Trophoblast cell (in vitro differentiated cells and primary cell): ENCODE data around the gene DNAI2.

ENCODE experiments used
- DNase-seq, 2 donors: peaks; one replicate each; pipeline ENCODE4 v3.0.0-alpha.2; 2016
- H2AFZ ChIP-seq: 2 replicates; pipeline ENCODE4 v1.6.1; 2013; ENCODE audit warnings: low read length, moderate library complexity, mild to moderate bottlenecking; ENCODE audit not compliant: insufficient read depth, poor library complexity
- H2AK5ac ChIP-seq: 2 replicates; pipeline ENCODE4 v1.6.1; 2013; ENCODE audit warnings: mild to moderate bottlenecking, low read length
- H2BK120ac ChIP-seq: 2 replicates; pipeline ENCODE4 v1.6.1; 2013; ENCODE audit warnings: low read length, mild to moderate bottlenecking, moderate library complexity; ENCODE audit not compliant: insufficient read depth, poor library complexity
- H2BK12ac ChIP-seq: 2 replicates; pipeline ENCODE4 v1.6.1; 2013; ENCODE audit warnings: mild to moderate bottlenecking, low read length, moderate library complexity
- H2BK5ac ChIP-seq: 2 replicates; pipeline ENCODE4 v1.6.1; 2013; ENCODE audit warnings: low read length, low read depth, moderate library complexity, mild to moderate bottlenecking; ENCODE audit not compliant: poor library complexity
- H3K14ac ChIP-seq: 2 replicates; pipeline ENCODE4 v1.6.1; 2013; ENCODE audit warnings: mild to moderate bottlenecking, low read length
- H3K18ac ChIP-seq: 2 replicates; pipeline ENCODE4 v1.6.1; 2013; ENCODE audit warnings: mild to moderate bottlenecking, low read length
- H3K23ac ChIP-seq: 2 replicates; pipeline ENCODE4 v1.6.1; 2013; ENCODE audit warnings: low read length
- H3K27ac ChIP-seq: 2 replicates; pipeline ENCODE4 v1.5.1; 2013; ENCODE audit warnings: low read depth, mild to moderate bottlenecking, inconsistent platforms, low read length, moderate library complexity
- H3K27me3 ChIP-seq: 2 replicates; pipeline ENCODE4 v1.6.1; 2013; ENCODE audit warnings: inconsistent platforms, mild to moderate bottlenecking, low read length, moderate library complexity; ENCODE audit not compliant: insufficient read depth
- H3K36me3 ChIP-seq, 2 experiments: 1 replicate in 1 of 2; 2 replicates in 1 of 2; pipeline ENCODE4 v1.6.1; 2013; ENCODE audit warnings: low read length in 2 of 2, mild to moderate bottlenecking in 2 of 2, moderate library complexity in 1 of 2; ENCODE audit not compliant: insufficient read depth in 2 of 2, control insufficient read depth in 1 of 2
- H3K4ac ChIP-seq: 2 replicates; pipeline ENCODE4 v1.6.1; 2013; ENCODE audit warnings: low read depth, mild to moderate bottlenecking, low read length, moderate library complexity
- H3K4me1 ChIP-seq, 2 experiments: 1 replicate in 1 of 2; 2 replicates in 1 of 2; pipeline ENCODE4 v1.6.1; 2013; ENCODE audit warnings: low read length in 2 of 2, mild to moderate bottlenecking in 2 of 2, moderate library complexity in 1 of 2; ENCODE audit not compliant: insufficient read depth in 2 of 2, control insufficient read depth in 1 of 2
- H3K4me2 ChIP-seq: 2 replicates; pipeline ENCODE4 v1.6.1; 2013; ENCODE audit warnings: inconsistent platforms, mild to moderate bottlenecking, low read length, moderate library complexity
- H3K4me3 ChIP-seq: 2 replicates; pipeline ENCODE4 v1.5.1; 2013; ENCODE audit warnings: mild to moderate bottlenecking, low read depth, low read length, inconsistent platforms
- H3K79me1 ChIP-seq: one replicate; pipeline ENCODE4 v1.6.1; 2013; ENCODE audit warnings: low read length
- H3K79me2 ChIP-seq: 2 replicates; pipeline ENCODE4 v1.6.1; 2013; ENCODE audit warnings: low read length, mild to moderate bottlenecking; ENCODE audit not compliant: control insufficient read depth, insufficient read depth, poor library complexity
- H3K9ac ChIP-seq: 2 replicates; pipeline ENCODE4 v1.6.1; 2013; ENCODE audit warnings: mild to moderate bottlenecking, low read length
- H3K9me3 ChIP-seq: 2 replicates; pipeline ENCODE4 v1.6.1; 2013; ENCODE audit warnings: low read depth, mild to moderate bottlenecking, control low read depth, inconsistent platforms, low read length; ENCODE audit not compliant: insufficient read depth
- H4K12ac ChIP-seq: 2 replicates; pipeline ENCODE4 v1.6.1; 2013; ENCODE audit warnings: low read depth, mild to moderate bottlenecking, low read length, moderate library complexity
- H4K8ac ChIP-seq: 2 replicates; pipeline ENCODE4 v1.6.1; 2013; ENCODE audit warnings: low read depth, mild to moderate bottlenecking, low read length, moderate library complexity
- H4K91ac ChIP-seq: one replicate; pipeline ENCODE4 v1.6.1; 2013; ENCODE audit warnings: low read depth, mild to moderate bottlenecking, low read length, moderate library complexity
- WGBS: extraction: QIAGEN DNeasy Blood & Tissue Kit; methylation state at CpG from one replicate; pipeline ENCODE4 v1.1.7; 2013; ENCODE audit warnings: missing lambda C conversion rate; ENCODE audit not compliant: insufficient read length, insufficient coverage; ENCODE audit errors: extremely low coverage; 5-methylcytosine and 5-hydroxymethylcytosine counted together

The DNAI2 gene

GRCh38 chr17:74289688-74290087 is 15.7 kb downstream of the DNAI2 start:
- no CpG with 5 or more reads among the region's 11 CpGs for WGBS

GRCh38 chr17:74290340-74290739 is 16.3 kb downstream of the DNAI2 start:
- H2AK5ac ChIP-seq, result no peak overlapping the region
- H2AFZ ChIP-seq, result no peak overlapping the region
- no peaks in the 10 kb centered on the region for H3K36me3 ChIP-seq
- H3K9me3 ChIP-seq, result peaks cover 2% of the 10 kb centered on the region
- H2BK12ac ChIP-seq, result no peak overlapping the region
- no peak overlapping the region for H3K23ac ChIP-seq
- H4K8ac ChIP-seq, result no peak overlapping the region
- H4K91ac ChIP-seq, result no peak overlapping the region
- no peak for DNase-seq
- no peak overlapping the region for H3K18ac ChIP-seq
- H3K9ac ChIP-seq, result no peak overlapping the region
- H3K79me2 ChIP-seq, result no peaks in the 10 kb centered on the region
- no peak overlapping the region for H3K4me3 ChIP-seq
- H2BK120ac ChIP-seq, result no peak overlapping the region
- H3K4me2 ChIP-seq, result no peak overlapping the region
- WGBS, result no CpG with 5 or more reads among the region's 11 CpGs
- no peaks in the 10 kb centered on the region for H3K79me1 ChIP-seq
- H3K14ac ChIP-seq, result no peak overlapping the region
- H3K4ac ChIP-seq, result no peak overlapping the region
- no peak overlapping the region for H2BK5ac ChIP-seq
- no peaks in the 10 kb centered on the region for H3K27me3 ChIP-seq
- no peak overlapping the region for H3K27ac ChIP-seq
- H4K12ac ChIP-seq, result no peak overlapping the region
- no peaks in the 10 kb centered on the region for H3K4me1 ChIP-seq

More at GRCh38 chr17:74289688-74290087, 15.7 kb downstream of the DNAI2 start:
- DNase-seq, result no peak
- Histone ChIP-seq H4K12ac (no peak overlapping the region), H3K27me3 (no peaks in the 10 kb centered on the region), H3K18ac (no peak overlapping the region), H2BK120ac (no peak overlapping the region), H2AFZ (no peak overlapping the region), H3K14ac (no peak overlapping the region), H3K27ac (no peak overlapping the region), H3K4me2 (no peak overlapping the region), H3K9me3 (peaks cover 2% of the 10 kb centered on the region), H4K8ac (no peak overlapping the region), H3K4me3 (no peak overlapping the region), H3K23ac (no peak overlapping the region), H3K4ac (no peak overlapping the region), H2AK5ac (no peak overlapping the region), H2BK12ac (no peak overlapping the region), H4K91ac (no peak overlapping the region), H3K79me2 (no peaks in the 10 kb centered on the region), H3K36me3 (no peaks in the 10 kb centered on the region), H3K9ac (no peak overlapping the region), H2BK5ac (no peak overlapping the region), H3K79me1 (no peaks in the 10 kb centered on the region), H3K4me1 (no peaks in the 10 kb centered on the region)

GRCh38 chr17:74292495-74292894 is 18.5 kb downstream of the DNAI2 start:
- Histone ChIP-seq H3K27ac (no peak overlapping the region), H4K91ac (no peak overlapping the region), H2AFZ (no peak overlapping the region), H4K8ac (no peak overlapping the region), H3K9me3 (peaks cover 2% of the 10 kb centered on the region), H2BK120ac (no peak overlapping the region), H3K14ac (no peak overlapping the region), H3K79me2 (no peaks in the 10 kb centered on the region), H3K4ac (no peak overlapping the region), H3K18ac (no peak overlapping the region), H2BK5ac (no peak overlapping the region), H3K27me3 (no peaks in the 10 kb centered on the region), H2BK12ac (no peak overlapping the region), H3K9ac (no peak overlapping the region), H3K23ac (no peak overlapping the region), H3K4me1 (no peaks in the 10 kb centered on the region), H4K12ac (no peak overlapping the region), H2AK5ac (no peak overlapping the region), H3K4me2 (no peak overlapping the region), H3K79me1 (no peaks in the 10 kb centered on the region), H3K4me3 (no peak overlapping the region), H3K36me3 (no peaks in the 10 kb centered on the region)
- no CpG with 5 or more reads among the region's 10 CpGs for WGBS
- no peak for DNase-seq

GRCh38 chr17:74295625-74296547 is 21.9 kb downstream of the DNAI2 start:
- Histone ChIP-seq H2BK120ac (no peak overlapping the region), H3K4me2 (no peak overlapping the region), H3K9ac (no peak overlapping the region), H3K4me3 (no peak overlapping the region), H2BK12ac (no peak overlapping the region), H4K12ac (no peak overlapping the region), H3K4me1 (no peaks in the 10 kb centered on the region), H3K79me1 (no peaks in the 10 kb centered on the region), H3K23ac (no peak overlapping the region), H2AK5ac (no peak overlapping the region), H2BK5ac (no peak overlapping the region), H4K91ac (no peak overlapping the region), H3K79me2 (no peaks in the 10 kb centered on the region), H3K14ac (no peak overlapping the region), H4K8ac (no peak overlapping the region), H3K27me3 (no peaks in the 10 kb centered on the region), H3K36me3 (no peaks in the 10 kb centered on the region), H3K27ac (no peak overlapping the region), H3K4ac (no peak overlapping the region), H3K18ac (no peak overlapping the region), H2AFZ (no peak overlapping the region), H3K9me3 (no peaks in the 10 kb centered on the region)
- DNase-seq, result no peak
- no CpG with 5 or more reads among the region's 10 CpGs for WGBS
